SHP77 (cell line): ENCODE measurements around the gene RASD2.

Experiments used
- DNase-seq, 2 experiments: peaks; one replicate each; lab custom pipeline; 2025; lab: John Stamatoyannopoulos, UW

The RASD2 gene

GRCh38 chr22:35541254-35541748 is 670 bp downstream of the RASD2 start:
- DNase-seq = no peak

GRCh38 chr22:35542157-35542938 is 1.7 kb downstream of the RASD2 start:
- no peak for DNase-seq

GRCh38 chr22:35542939-35543516 is 2.4 kb downstream of the RASD2 start:
- no peak for DNase-seq

GRCh38 chr22:35543702-35544101 is 3.1 kb downstream of the RASD2 start:
- no peak for DNase-seq

- no peak for DNase-seq
Observed at GRCh38 chr22:35544189-35544588, 3.6 kb downstream of the RASD2 start.

- no peak for DNase-seq
Observed at GRCh38 chr22:35544827-35545226, 4.2 kb downstream of the RASD2 start.

GRCh38 chr22:35546886-35547285 is 6.3 kb downstream of the RASD2 start:
- no peak for DNase-seq

GRCh38 chr22:35547987-35548721 is 7.5 kb downstream of the RASD2 start:
- no peak for DNase-seq

- DNase-seq = no peak
Observed at GRCh38 chr22:35548722-35549112, 8.1 kb downstream of the RASD2 start.

- no peak for DNase-seq
Observed at GRCh38 chr22:35549328-35549727, 8.7 kb downstream of the RASD2 start.

- no peak for DNase-seq
Observed at GRCh38 chr22:35551549-35552177, 11.0 kb downstream of the RASD2 start.

- DNase-seq = peak; percentile 20 to 30
Observed at GRCh38 chr22:35552196-35552842, 11.7 kb downstream of the RASD2 start.

GRCh38 chr22:35552846-35553245 is 12.2 kb downstream of the RASD2 start:
- DNase-seq = no peak

GRCh38 chr22:35553341-35553740 is 12.7 kb downstream of the RASD2 start:
- DNase-seq = no peak

- no peak for DNase-seq
Observed at GRCh38 chr22:35554297-35554845, 13.7 kb downstream of the RASD2 start.

GRCh38 chr22:35555483-35555890 is 14.9 kb downstream of the RASD2 start:
- DNase-seq = no peak

- no peak for DNase-seq
Observed at GRCh38 chr22:35555946-35556547, 15.4 kb downstream of the RASD2 start.

- DNase-seq = no peak
Observed at GRCh38 chr22:35556666-35557065, 16.0 kb downstream of the RASD2 start.

- no peak for DNase-seq
Observed at GRCh38 chr22:35558031-35558430, 17.4 kb downstream of the RASD2 start.

- DNase-seq = no peak
Observed at GRCh38 chr22:35558719-35559118, 18.1 kb downstream of the RASD2 start.

- no peak for DNase-seq
Observed at GRCh38 chr22:35559354-35560005, 18.8 kb downstream of the RASD2 start.
